Central memory CD8-positive, alpha-beta T cell (primary cell): Measurements from ENCODE around the gene DET1.

Source experiments
- ATAC-seq: fragments of 150-1000 bp; cut with Tn5 transposase; replicated peaks from 2 replicates; pipeline ENCODE4 v1.10.0; 2022; ENCODE audit warnings: mild to moderate bottlenecking, moderate FRiP score, moderate number of reproducible peaks; ENCODE audit not compliant: poor library complexity, severe bottlenecking; ENCODE audit errors: extremely low read depth
- DNase-seq, 2 donors: peaks; one replicate each; pipeline ENCODE4 v3.0.0; 2021; ENCODE audit warnings: low spot score in 2 of 2
- H3K27ac Mint-ChIP-seq: one replicate; pipeline ENCODE4 v1.8.0; 2022; ENCODE audit warnings: low read depth, mild to moderate bottlenecking, moderate library complexity, mixed read lengths
- H3K27me3 Mint-ChIP-seq: one replicate; pipeline ENCODE4 v1.8.0; 2022; ENCODE audit warnings: mixed read lengths
- H3K36me3 Mint-ChIP-seq: one replicate; pipeline ENCODE4 v1.8.0; 2022; ENCODE audit warnings: mild to moderate bottlenecking, moderate library complexity, mixed read lengths; ENCODE audit not compliant: insufficient read depth
- H3K4me1 Mint-ChIP-seq: one replicate; pipeline ENCODE4 v1.8.0; 2022; ENCODE audit warnings: mixed read lengths
- H3K4me3 Mint-ChIP-seq: one replicate; pipeline ENCODE4 v1.8.0; 2022; ENCODE audit warnings: mild to moderate bottlenecking, moderate library complexity, mixed read lengths
- H3K9me3 Mint-ChIP-seq: one replicate; pipeline ENCODE4 v1.8.0; 2022; ENCODE audit warnings: mixed read lengths

The DET1 gene

DNA sequence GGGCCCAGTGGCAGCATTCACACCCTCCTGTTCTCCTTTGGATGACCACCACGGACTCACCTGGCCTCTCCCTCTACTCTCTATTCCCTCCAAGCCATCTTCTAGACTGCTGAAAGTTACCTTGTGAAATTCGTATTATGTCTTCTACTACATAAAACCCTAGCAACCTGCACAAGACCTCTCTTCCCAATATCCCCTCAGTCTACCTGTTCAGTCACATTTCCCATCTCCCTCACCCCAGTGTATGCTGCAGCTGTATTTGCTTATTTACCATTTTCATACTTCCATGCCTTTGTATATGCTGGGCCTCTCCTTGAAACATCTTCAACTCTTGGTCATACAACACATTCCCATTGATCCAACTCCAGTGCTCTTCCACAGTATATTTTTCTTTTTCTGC is 35.3 kb downstream of the DET1 start:
- H3K27ac Mint-ChIP-seq: no peak overlapping the region
- H3K9me3 Mint-ChIP-seq: no peaks in the 10 kb centered on the region
- no peak for ATAC-seq
- H3K36me3 Mint-ChIP-seq: peaks cover 11% of the 10 kb centered on the region
- no peaks in the 10 kb centered on the region for H3K27me3 Mint-ChIP-seq
- no peak for DNase-seq
- H3K4me1 Mint-ChIP-seq: no peaks in the 10 kb centered on the region
- no peak overlapping the region for H3K4me3 Mint-ChIP-seq

DNA sequence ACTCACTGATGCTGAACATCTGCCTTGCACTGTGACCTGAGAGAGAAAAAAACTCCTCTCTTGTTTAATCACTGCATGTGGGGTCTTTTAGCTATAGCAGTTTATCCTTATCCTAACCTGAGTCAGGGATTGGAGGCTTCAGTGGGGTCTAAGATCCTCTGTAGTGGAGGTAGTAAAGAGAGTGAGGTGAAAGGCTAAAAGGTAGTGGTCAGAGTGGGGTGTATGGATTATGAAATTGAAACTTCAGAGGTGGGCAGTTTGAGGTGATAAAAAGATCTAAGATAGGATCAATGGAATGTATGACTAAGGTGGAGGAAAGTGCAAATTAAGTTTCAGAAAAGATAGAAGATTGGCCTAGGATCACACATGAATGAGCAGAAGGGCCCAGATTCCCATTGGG is 36.5 kb downstream of the DET1 start:
- no peak overlapping the region for H3K27ac Mint-ChIP-seq
- H3K4me1 Mint-ChIP-seq: no peaks in the 10 kb centered on the region
- H3K27me3 Mint-ChIP-seq: no peaks in the 10 kb centered on the region
- DNase-seq: no peak
- no peak overlapping the region for H3K4me3 Mint-ChIP-seq
- ATAC-seq: no peak
- H3K9me3 Mint-ChIP-seq: no peaks in the 10 kb centered on the region
- H3K36me3 Mint-ChIP-seq: peaks cover 9% of the 10 kb centered on the region

DNA sequence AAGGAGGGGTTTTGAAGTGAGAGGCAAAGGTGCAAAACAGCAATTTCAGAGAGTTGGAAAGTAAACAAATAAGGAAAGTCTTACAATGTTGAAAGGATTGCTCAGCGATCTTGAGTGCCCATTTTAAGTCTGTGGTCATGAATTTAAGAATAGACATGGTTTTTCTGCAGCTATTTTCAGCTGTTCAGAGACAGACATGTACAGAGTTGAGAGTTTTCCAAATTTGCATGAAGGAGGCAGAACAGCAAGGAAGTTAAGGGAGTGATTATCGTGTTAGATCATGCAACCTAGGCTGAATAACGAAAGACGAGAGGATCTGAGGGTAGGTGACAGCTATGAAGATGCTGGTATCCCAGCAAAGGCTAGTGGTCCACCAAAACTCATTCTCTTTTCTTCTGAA is 37.2 kb downstream of the DET1 start:
- Mint-ChIP-seq H3K9me3 (no peaks in the 10 kb centered on the region), H3K36me3 (peaks cover 11% of the 10 kb centered on the region), H3K27me3 (no peaks in the 10 kb centered on the region), H3K4me3 (no peak overlapping the region), H3K27ac (no peak overlapping the region), H3K4me1 (no peaks in the 10 kb centered on the region)
- DNase-seq (no peak), ATAC-seq (no peak)

DNA sequence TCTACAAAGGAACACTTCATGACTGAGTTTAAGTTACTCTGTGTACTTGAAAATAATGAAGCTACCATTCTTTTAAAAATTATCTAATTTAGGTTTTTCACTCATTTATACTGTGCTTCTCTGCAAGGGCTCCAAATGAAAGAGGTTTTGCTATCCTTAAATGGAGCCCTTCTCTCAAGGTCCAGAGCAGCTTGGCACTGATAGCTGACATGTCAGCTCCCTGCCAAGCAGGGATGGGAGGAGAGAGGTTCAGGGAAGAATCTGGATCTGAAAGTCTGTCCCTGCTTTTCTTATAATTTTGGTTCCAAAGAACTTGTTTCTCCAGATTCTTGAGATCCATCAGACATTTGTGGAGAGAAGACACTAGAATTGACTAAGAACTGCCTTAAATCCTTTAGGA is 39.9 kb downstream of the DET1 start:
- no peak for DNase-seq
- H3K36me3 Mint-ChIP-seq: peaks cover 11% of the 10 kb centered on the region
- no peaks in the 10 kb centered on the region for H3K27me3 Mint-ChIP-seq
- H3K27ac Mint-ChIP-seq: no peak overlapping the region
- H3K9me3 Mint-ChIP-seq: no peaks in the 10 kb centered on the region
- no peaks in the 10 kb centered on the region for H3K4me1 Mint-ChIP-seq
- no peak overlapping the region for H3K4me3 Mint-ChIP-seq
- ATAC-seq: no peak

DNA sequence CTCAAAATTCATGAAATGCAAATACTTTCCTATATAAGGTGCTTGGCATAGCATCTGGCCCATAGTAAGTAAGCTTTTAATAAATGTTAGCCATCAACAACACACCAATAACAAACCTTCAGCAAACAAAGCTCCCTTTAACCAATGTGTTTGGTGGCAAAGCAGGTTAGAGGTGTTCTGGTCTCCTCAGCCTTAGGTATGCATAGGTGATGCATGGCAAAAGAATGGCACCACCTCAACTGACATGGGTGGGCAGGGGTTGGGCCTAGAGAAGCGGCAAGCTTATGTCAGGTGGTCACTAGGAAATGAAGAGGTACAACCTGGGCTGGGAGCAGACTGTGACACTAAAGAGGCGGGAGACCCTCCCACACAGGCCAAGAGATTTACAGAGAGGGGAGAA is 40.8 kb downstream of the DET1 start:
- no peaks in the 10 kb centered on the region for H3K9me3 Mint-ChIP-seq
- no peak overlapping the region for H3K4me3 Mint-ChIP-seq
- no peak overlapping the region for H3K27ac Mint-ChIP-seq
- no peaks in the 10 kb centered on the region for H3K27me3 Mint-ChIP-seq
- H3K4me1 Mint-ChIP-seq: no peaks in the 10 kb centered on the region
- DNase-seq (no peak), ATAC-seq (no peak)
- peaks cover 9% of the 10 kb centered on the region for H3K36me3 Mint-ChIP-seq

DNA sequence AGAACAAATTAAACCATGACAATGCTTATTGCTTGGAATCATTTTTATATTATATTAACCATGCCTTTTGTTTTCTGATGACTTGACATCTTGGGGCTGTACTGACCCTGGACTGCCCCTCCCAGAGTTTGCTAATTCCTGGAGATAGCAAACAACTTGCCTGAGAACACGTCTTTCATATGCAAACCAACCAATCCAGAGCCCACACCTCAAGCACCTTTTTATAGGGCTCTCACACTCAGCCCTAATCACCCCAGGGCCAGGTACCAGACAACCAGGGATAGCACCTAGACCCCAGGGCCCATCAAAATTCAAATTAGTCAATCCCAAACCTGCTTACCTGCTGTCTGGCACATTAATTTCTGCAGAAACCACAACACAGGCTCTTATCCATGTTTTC is 42.0 kb downstream of the DET1 start:
- DNase-seq (no peak), ATAC-seq (no peak)
- peaks cover 6% of the 10 kb centered on the region for H3K36me3 Mint-ChIP-seq
- no peak overlapping the region for H3K27ac Mint-ChIP-seq
- H3K9me3 Mint-ChIP-seq: no peaks in the 10 kb centered on the region
- H3K4me1 Mint-ChIP-seq: no peaks in the 10 kb centered on the region
- no peaks in the 10 kb centered on the region for H3K27me3 Mint-ChIP-seq
- no peak overlapping the region for H3K4me3 Mint-ChIP-seq

DNA sequence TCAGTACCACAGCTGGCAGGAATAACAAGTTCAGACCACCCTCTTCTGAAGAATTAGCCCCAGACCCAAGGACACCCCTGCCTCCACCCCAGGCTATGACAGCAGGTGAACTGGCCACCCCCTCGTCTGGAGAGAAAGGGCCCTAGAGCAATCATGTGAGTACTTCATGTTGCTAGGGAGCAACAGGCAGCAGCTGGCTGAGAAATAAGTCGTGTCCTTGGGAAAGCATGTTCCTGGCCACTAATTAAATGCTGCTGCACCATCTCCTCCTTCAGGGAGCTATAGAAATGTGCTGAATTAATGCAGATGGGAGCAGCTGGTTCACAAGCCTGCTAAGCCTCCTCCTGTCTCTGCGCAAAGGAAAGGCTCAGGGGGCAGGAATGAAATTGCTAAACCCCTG is 47.5 kb downstream of the DET1 start:
- H3K9me3 Mint-ChIP-seq: no peaks in the 10 kb centered on the region
- no peaks in the 10 kb centered on the region for H3K4me1 Mint-ChIP-seq
- no peak overlapping the region for H3K27ac Mint-ChIP-seq
- no peaks in the 10 kb centered on the region for H3K27me3 Mint-ChIP-seq
- H3K4me3 Mint-ChIP-seq: no peak overlapping the region
- DNase-seq (no peak), ATAC-seq (no peak)
- peaks cover 3% of the 10 kb centered on the region for H3K36me3 Mint-ChIP-seq

DNA sequence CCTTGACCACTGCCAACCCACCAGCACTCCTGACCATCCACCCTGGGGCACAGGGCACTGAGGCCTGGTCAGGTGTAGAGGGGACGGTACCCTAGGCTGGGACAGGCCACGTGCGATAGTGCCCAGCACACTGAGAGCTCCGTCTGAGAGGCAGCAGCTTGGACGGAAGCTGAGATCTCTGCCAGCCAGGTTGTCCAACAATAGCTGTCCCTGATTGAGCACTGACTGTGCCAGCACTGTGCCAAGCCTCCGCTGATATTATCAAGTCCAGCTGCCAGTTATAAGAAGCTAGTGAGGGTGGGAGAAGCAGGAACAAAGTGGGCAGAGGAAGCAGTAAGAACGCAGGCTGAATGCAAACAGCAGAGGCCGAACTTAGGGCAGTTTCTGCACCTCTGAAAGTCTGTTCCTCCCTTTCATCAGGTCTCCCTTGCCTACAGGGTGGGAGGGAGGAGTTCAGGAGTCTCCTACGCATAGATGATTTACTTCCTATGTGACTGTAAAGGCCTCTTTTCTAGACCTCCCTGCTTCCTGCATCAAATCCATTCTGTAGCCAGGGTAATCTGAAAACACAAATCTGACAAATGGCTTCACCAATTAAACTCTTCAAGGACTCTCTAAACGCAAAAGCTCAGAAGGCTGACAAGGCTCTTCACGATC is 49.2 kb downstream of the DET1 start:
- Mint-ChIP-seq H3K27me3 (no peaks in the 10 kb centered on the region), H3K9me3 (no peaks in the 10 kb centered on the region), H3K36me3 (peaks cover 2% of the 10 kb centered on the region), H3K27ac (no peak overlapping the region), H3K4me1 (no peaks in the 10 kb centered on the region), H3K4me3 (no peak overlapping the region)
- no peak for ATAC-seq
- no peak for DNase-seq

DNA sequence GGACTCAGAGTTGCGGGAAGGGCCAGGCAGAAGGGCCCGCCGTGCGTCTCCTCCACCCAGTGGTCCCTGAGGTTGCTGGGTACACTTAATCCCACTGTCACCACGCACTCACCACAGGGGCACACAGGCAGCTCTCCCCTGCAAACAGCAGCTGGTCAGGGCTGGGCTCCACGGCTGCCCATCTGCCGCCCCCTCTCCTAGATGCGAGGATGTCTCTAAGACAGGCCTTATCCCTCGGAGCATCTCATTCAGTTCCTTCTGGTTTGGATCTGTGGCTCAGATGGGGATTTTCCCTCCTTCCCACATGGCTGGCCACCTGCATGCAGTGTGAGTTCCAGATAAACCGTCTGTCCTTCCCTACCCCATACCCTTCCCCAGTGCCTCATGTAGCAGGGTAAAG is 52.6 kb downstream of the DET1 start:
- no peaks in the 10 kb centered on the region for H3K4me1 Mint-ChIP-seq
- no peak overlapping the region for H3K4me3 Mint-ChIP-seq
- H3K27me3 Mint-ChIP-seq: no peaks in the 10 kb centered on the region
- no peaks in the 10 kb centered on the region for H3K9me3 Mint-ChIP-seq
- H3K27ac Mint-ChIP-seq: no peak overlapping the region
- peaks cover 3% of the 10 kb centered on the region for H3K36me3 Mint-ChIP-seq
- DNase-seq (no peak), ATAC-seq (no peak)

DNA sequence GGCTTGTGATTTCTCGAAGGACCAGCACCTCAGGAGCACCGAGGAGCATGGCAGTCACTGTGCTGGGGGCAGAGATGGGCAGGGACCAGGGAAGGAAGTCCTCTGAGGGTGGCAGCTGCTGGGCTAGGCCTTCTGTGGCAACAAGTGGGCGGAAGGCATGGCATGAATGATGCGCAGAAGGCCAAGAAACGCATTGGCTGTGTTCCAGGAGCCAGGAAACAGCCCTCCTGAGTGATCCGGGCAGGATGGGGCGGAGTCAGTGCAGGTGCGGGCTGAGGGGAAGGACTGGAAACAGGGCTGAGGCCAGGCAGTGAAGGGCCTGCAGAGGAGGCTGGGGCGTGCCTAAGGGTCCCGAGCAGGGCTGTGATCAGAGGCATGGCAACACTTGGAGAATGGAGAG is 55.3 kb downstream of the DET1 start:
- H3K27ac Mint-ChIP-seq: no peak overlapping the region
- H3K9me3 Mint-ChIP-seq: no peaks in the 10 kb centered on the region
- no peak overlapping the region for H3K4me3 Mint-ChIP-seq
- peaks cover 5% of the 10 kb centered on the region for H3K4me1 Mint-ChIP-seq
- no peaks in the 10 kb centered on the region for H3K27me3 Mint-ChIP-seq
- H3K36me3 Mint-ChIP-seq: peaks cover 6% of the 10 kb centered on the region
- DNase-seq (no peak), ATAC-seq (no peak)

DNA sequence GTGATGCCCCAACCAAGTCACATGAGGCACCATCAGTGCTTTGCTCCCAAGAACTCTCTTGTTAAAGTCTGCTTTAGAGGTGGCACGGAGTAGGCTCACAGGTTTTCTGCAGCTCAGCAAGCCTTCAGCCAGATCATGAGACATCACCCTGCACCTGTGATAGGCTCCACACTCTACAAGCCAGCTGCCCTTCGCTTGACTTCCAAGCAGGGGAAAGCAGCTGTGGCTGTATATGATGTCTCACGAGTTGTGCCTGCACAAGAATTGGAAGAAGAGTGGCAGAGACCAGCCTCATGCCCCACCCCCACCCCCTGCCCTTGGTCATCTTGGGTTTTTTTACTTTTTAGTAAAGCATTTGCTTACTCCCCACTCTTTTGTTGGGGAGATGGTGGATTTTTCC is 56.4 kb downstream of the DET1 start:
- H3K9me3 Mint-ChIP-seq: no peaks in the 10 kb centered on the region
- peaks cover 5% of the 10 kb centered on the region for H3K4me1 Mint-ChIP-seq
- H3K4me3 Mint-ChIP-seq: no peak overlapping the region
- no peaks in the 10 kb centered on the region for H3K27me3 Mint-ChIP-seq
- DNase-seq: no peak
- ATAC-seq: no peak
- H3K27ac Mint-ChIP-seq: no peak overlapping the region
- peaks cover 4% of the 10 kb centered on the region for H3K36me3 Mint-ChIP-seq

DNA sequence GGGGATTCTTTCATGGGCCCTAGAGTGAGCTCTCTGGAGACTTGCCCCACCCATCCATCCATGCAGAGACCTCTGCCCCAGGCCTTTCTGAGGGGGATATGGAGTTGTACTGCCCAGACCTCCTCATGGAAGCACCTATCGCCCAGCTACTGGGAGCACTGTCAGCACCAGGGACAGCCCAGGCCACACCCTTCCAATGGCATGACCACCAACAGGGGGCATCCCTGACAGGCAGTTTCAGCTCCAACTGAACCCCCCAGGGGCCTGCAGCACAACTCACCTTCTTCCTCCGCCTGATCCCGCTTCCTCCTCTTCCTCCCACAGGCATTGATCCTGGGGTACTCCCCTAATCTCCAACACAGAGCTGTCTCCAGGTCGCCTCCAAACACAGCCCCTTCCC is 57.2 kb downstream of the DET1 start:
- Mint-ChIP-seq H3K36me3 (peaks cover 4% of the 10 kb centered on the region), H3K4me1 (peaks cover 5% of the 10 kb centered on the region), H3K4me3 (no peak overlapping the region), H3K27ac (no peak overlapping the region), H3K9me3 (no peaks in the 10 kb centered on the region), H3K27me3 (no peaks in the 10 kb centered on the region)
- ATAC-seq (no peak), DNase-seq (no peak)

DNA sequence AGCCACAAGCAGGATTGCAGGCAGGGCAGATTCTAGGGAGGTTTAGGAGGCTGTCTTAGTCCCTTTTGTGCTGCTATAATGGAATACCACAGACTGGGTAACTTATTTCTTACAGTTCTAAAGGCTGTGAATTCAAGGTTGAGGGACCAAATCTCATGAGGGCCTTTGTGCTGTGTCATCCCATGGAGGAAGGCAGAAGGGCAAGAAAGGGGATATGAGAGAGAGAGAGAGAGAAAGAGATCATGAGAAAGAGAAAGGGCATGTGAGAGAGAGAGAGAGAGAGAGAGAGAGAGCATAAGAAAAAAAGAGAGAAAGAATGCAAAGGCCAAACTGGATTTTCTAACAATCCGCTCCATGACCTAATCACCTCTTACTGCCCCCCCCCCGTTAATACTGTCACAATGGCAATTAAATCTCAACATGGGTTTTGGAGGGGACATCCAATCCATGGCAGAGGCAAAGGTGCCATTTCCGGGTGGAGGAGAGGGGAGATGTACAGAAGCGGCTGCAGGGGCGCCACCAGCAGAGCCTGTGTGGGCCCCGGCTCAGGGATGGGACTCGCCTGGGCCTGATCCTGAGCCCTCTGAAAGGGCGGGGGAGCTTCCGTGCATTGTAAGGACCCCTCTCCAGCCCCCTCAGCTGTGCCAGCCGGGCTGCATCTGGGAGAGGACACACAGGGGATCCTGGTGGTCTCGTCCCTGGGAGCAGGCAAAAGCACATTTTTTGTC is 58.5 kb downstream of the DET1 start:
- H3K27ac Mint-ChIP-seq: no peak overlapping the region
- no peaks in the 10 kb centered on the region for H3K9me3 Mint-ChIP-seq

More for the DNA sequence above, 58.5 kb downstream of the DET1 start:
- H3K27me3 Mint-ChIP-seq: no peaks in the 10 kb centered on the region
- H3K4me1 Mint-ChIP-seq: peaks cover 5% of the 10 kb centered on the region
- DNase-seq: no peak
- H3K36me3 Mint-ChIP-seq: peaks cover 4% of the 10 kb centered on the region
- ATAC-seq: no peak
- H3K4me3 Mint-ChIP-seq: no peak overlapping the region
